Testis (tissue), 3 donors: ENCODE data around the gene NDOR1. TPM values are rescaled to one million over a fixed set of nuclear protein-coding genes. Genes with fewer than 3 reads are reported as not detected.

Source experiments
- DNase-seq: peaks from one replicate; pipeline ENCODE4 v3.0.0-alpha.2; 2019
- H3K27ac ChIP-seq, 2 donors: fragments of 200-600 bp; sonication (generic); one replicate each; pipeline ENCODE4 v1.5.1; 2019
- H3K27me3 ChIP-seq: fragments of 200-600 bp; sonication (generic); one replicate; pipeline ENCODE4 v1.5.1; 2019
- H3K36me3 ChIP-seq: fragments of 200-600 bp; sonication (generic); one replicate; pipeline ENCODE4 v1.5.1; 2017; ENCODE audit warnings: low read depth; ENCODE audit errors: missing control alignments
- H3K4me1 ChIP-seq: fragments of 200-600 bp; sonication (generic); one replicate; pipeline ENCODE4 v1.5.1; 2019
- H3K4me3 ChIP-seq, 2 donors: fragments of 200-600 bp; sonication (generic); one replicate each; pipeline ENCODE4 v1.5.1; 2017 to 2019
- H3K9me3 ChIP-seq: fragments of 200-600 bp; sonication (generic); one replicate; pipeline ENCODE4 v1.5.1; 2017
- POLR2A ChIP-seq: fragments of 450-650 bp; IDR thresholded peaks from one replicate; pipeline ENCODE4 v1.6.1; 2017; ENCODE audit warnings: antibody characterized with exemption, mild to moderate bottlenecking, moderate library complexity
- WGBS, 2 donors: methylation state at CpG; one replicate each; pipeline ENCODE4 v1.1.5; 2018; 5-methylcytosine and 5-hydroxymethylcytosine counted together
- intact Hi-C: fragments of 100-400 bp; cut with DNase I; formaldehyde crosslinking; loops from one replicate; pipeline ENCODE4 v1.15.1; 2023; ENCODE audit warnings: low total_unique reads
- polyA plus RNA-seq: library from polyadenylated mRNA; stranded (reverse); fragments of 350-450 nt; fragmentation: Illumina TruSeq; extraction: RNeasy Lipid Tissue Mini Kit (QIAGEN cat#74804); gene quantifications from one replicate; pipeline ENCODE4 v1.2.3, GENCODE V29; 2014; ENCODE audit warnings: low read depth, low replicate concordance; ENCODE audit not compliant: insufficient read depth
- total RNA-seq, 2 donors: library from RNA; depleted of rRNA; stranded (reverse); fragments of >200 nt; gene quantifications; one replicate each; pipeline ENCODE4 v1.2.3, GENCODE V29; 2016
- TF ChIP-seq, protein P1 (sequence below), 3 experiments: fragments of 450-650 bp in 2 of 3; fragments of 200-600 bp in 1 of 3; sonication (generic) in 1 of 3; IDR thresholded peaks; one replicate each; pipeline ENCODE4 v1.5.1; 2016 to 2019; ENCODE audit warnings: antibody characterized with exemption in 3 of 3, mild to moderate bottlenecking in 2 of 3, moderate library complexity in 1 of 3

NDOR1 gene
- total and polyA plus RNA-seq, 3 donors from 2014 or later: 21.9 to 29.1 (median 27.5) TPM

DNA sequence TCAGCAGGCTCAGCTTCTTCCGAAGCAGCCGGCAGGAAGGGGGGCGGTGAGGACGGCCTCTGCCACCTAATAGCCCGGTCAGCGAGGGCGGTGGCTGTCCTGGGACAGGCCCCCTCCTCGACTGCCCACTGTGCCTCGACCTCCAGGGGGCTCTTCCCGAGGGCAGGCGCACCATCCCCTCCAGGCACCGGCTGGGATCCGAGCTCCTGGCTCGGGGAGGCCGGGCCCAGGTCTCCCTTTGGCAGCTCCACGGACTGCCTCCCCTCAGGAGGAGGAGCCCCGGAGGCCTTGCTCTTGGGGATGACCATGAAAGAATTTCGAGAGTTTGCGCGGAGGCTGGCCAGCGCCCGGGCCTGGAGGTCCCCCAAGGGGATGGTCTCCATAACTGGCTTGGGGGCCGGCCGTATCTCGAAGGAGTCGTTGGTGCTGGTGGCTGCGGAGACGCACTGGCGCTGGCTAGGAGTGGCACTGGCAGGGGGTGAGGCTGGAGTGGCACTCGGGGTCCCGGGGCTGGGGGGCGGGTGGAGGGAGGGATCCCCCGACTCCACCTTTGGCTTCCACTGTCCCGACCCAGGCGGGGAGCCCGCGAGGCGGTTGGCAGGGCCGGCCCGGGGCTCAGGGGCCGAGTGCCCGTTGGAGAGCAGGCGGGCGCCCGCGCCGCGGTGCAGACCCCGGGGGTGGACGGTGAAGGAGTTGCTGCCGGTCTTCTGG is 5.9 kb upstream of the NDOR1 start:
- no peak for DNase-seq
- no peaks in the 10 kb centered on the region for H3K36me3 ChIP-seq
- WGBS, 2 donors: 2 to 8% methylated on average over 7 to 38 of the region's 51 CpGs
- intact Hi-C loops: no loop called here
- no peak overlapping the region for H3K27ac ChIP-seq
- no peaks in the 10 kb centered on the region for H3K9me3 ChIP-seq
- no peak for TF ChIP-seq POLR2A
- TF ChIP-seq, protein P1, sequence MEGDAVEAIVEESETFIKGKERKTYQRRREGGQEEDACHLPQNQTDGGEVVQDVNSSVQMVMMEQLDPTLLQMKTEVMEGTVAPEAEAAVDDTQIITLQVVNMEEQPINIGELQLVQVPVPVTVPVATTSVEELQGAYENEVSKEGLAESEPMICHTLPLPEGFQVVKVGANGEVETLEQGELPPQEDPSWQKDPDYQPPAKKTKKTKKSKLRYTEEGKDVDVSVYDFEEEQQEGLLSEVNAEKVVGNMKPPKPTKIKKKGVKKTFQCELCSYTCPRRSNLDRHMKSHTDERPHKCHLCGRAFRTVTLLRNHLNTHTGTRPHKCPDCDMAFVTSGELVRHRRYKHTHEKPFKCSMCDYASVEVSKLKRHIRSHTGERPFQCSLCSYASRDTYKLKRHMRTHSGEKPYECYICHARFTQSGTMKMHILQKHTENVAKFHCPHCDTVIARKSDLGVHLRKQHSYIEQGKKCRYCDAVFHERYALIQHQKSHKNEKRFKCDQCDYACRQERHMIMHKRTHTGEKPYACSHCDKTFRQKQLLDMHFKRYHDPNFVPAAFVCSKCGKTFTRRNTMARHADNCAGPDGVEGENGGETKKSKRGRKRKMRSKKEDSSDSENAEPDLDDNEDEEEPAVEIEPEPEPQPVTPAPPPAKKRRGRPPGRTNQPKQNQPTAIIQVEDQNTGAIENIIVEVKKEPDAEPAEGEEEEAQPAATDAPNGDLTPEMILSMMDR (IDR thresholded peaks at IDR 0.05): no peak
- no peaks in the 10 kb centered on the region for H3K27me3 ChIP-seq
- H3K4me1 ChIP-seq: peaks cover 46% of the 10 kb centered on the region
- H3K4me3 ChIP-seq: no peak overlapping the region

DNA sequence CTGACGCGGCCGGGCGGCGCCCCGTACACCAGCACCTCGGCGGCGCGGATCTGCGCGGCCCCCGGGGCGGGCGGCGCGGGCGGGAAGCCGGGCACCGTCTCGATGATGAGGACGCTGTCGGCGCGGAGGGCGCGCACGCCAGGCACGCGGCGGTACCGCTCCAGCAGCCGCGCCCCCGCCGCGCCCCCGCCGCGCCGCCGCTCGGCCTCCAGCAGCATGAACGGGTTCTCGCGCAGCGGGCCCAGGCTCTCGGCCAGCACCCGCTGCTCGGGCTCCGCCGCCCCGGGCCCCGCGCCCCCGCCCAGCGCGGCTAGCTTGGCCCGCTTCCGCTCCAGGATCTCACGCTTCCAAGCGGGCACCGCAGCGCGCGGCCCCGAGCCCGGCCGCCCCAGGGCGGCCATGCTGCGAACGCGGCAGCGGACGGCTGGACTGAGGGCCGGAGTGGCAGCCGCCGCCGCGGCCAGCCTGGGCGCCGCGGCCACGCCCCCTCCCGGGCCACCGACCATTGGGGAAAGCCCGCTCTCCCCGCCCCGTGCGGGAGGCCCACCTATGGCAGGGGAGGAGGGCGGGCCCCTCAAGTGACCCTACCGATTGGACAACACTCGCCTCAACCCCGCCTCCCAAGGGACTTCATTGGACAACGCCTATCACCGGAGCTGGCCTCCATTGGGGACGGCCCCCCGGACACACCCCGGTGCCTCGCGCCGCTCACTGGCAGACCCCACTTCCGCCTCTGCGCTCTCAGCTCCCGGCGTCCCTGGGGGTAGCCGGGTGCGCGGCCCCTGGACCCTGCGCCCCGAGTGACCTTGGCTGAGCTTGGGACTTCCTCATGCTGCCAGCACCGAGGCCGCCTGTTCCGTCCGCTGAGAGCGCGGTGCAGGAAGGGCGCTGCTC is 4.9 kb upstream of the NDOR1 start, which contains the start of gene TPRN:
Gene TPRN, minus strand, starts transcription at position 431 of the 894 bp plus-strand sequence. Its CDS starts 30 bp downstream, at position 401.
- Histone ChIP-seq H3K4me1 (peaks cover 52% of the 10 kb centered on the region), H3K36me3 (no peaks in the 10 kb centered on the region), H3K27me3 (no peaks in the 10 kb centered on the region), H3K4me3 (peak within 1 kb of the TSS; percentile 64 to 72), H3K27ac (peak within 1 kb of the TSS; percentile 55 to 71), H3K9me3 (no peaks in the 10 kb centered on the region)
- TF ChIP-seq, protein P1 (IDR thresholded peaks at IDR 0.05): peak in 1 of 3 experiments; percentile 1
- no peak for TF ChIP-seq POLR2A
- DNase-seq: peak; percentile 100
- intact Hi-C loops: no loop called here
- 0% methylated on average over 34 of the region's 118 CpGs; no CpG with 5 or more reads in 1 of the 2 donors for WGBS, 2 donors

DNA sequence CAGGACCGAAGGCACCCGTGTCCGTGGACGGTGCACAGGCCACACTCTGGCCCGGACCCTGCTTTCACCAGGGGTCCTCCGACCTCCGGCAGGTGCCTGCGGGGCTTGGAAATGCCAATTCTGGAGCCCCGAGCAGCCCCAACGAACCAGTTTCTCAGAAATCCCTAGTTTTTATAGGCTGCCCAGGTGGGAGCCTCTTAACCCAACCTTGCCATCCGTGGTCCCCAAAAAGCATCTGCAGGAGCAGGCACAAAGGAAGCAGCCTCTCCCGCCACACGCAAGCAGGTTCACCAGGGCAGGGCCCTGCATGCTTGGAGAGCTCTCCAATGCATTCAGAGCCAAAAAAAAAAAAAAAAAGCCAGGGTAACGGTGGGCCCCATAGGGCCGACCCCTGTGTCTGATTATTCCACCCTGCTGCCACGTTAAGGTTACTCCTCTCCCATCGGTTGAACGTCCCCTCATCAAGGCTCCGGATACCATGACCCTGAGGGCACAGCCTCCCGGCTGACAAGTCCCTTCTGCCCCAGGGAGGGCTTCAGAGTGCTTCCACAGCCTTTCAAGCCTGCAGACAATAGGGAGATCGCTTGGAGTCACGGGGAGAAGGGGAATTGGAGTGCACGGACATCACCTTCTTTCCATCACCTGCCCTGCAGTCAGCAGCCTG is 4.2 kb upstream of the NDOR1 start:
- peaks cover 55% of the 10 kb centered on the region for H3K4me1 ChIP-seq
- no peaks in the 10 kb centered on the region for H3K9me3 ChIP-seq
- intact Hi-C loops: no loop called here
- H3K27me3 ChIP-seq: no peaks in the 10 kb centered on the region
- peak overlapping the region; percentile 55 to 71 for H3K27ac ChIP-seq
- WGBS, 2 donors: 16 to 30% methylated on average over 10 to 23 of the region's 23 CpGs
- H3K36me3 ChIP-seq: no peaks in the 10 kb centered on the region
- no peak for DNase-seq
- peak overlapping the region; percentile 64 to 72 for H3K4me3 ChIP-seq
- TF ChIP-seq, protein P1 (IDR thresholded peaks at IDR 0.05): no peak
- TF ChIP-seq POLR2A: no peak

DNA sequence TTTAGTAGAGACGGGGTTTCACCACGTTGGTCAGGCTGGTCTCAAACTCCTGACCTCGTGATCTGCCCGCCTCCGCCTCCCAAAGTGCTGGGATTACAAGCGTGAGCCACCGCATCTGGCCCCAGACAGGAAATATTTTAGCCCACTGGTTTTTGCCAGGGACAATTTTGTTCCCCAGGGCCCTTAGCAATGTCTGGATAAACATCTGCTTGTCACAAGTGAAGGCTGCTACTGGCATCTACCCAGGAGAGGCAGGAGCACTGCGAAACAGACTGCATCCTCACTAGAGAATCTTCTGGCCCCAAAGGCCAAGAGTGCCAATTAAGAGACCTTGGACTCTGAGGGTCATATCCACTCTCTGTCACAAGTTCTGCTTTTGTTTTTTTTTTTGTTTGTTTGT is 2.5 kb upstream of the NDOR1 start:
- DNase-seq: no peak
- TF ChIP-seq POLR2A: no peak
- intact Hi-C loops: no loop called here
- Histone ChIP-seq H3K27me3 (no peaks in the 10 kb centered on the region), H3K36me3 (no peaks in the 10 kb centered on the region), H3K27ac (no peak overlapping the region), H3K9me3 (no peaks in the 10 kb centered on the region), H3K4me3 (no peak overlapping the region), H3K4me1 (peaks cover 53% of the 10 kb centered on the region)
- 68 to 77% methylated on average over 7 to 8 of the region's 8 CpGs for WGBS, 2 donors

DNA sequence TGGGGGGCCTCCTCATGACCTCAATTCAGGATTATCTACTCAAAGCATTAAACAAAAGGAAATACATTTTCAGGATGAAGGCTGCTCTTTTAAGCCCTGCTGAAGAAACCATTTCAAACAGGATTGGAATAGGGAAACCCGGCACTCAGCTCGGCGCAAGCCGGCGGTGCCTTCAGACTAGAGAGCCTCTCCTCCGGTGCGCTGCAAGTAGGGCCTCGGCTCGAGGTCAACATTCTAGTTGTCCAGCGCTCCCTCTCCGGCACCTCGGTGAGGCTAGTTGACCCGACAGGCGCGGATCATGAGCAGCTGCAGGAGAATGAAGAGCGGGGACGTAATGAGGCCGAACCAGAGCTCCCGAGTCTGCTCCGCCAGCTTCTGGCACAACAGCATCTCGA is 772 bp upstream of the NDOR1 start:
- no peaks in the 10 kb centered on the region for H3K27me3 ChIP-seq
- intact Hi-C loops: no loop called here
- WGBS, 2 donors: 11% methylated on average over 3 to 21 of the region's 21 CpGs
- TF ChIP-seq, protein P1 (IDR thresholded peaks at IDR 0.05): no peak
- TF ChIP-seq POLR2A: no peak
- DNase-seq: no peak
- no peaks in the 10 kb centered on the region for H3K36me3 ChIP-seq
- peaks cover 36% of the 10 kb centered on the region for H3K4me1 ChIP-seq
- H3K4me3 ChIP-seq: peak overlapping the region; percentile 91 to 99
- no peak overlapping the region for H3K27ac ChIP-seq
- no peaks in the 10 kb centered on the region for H3K9me3 ChIP-seq
